ENCODE measurements around the gene DLG5.

DLG5 gene

DNA sequence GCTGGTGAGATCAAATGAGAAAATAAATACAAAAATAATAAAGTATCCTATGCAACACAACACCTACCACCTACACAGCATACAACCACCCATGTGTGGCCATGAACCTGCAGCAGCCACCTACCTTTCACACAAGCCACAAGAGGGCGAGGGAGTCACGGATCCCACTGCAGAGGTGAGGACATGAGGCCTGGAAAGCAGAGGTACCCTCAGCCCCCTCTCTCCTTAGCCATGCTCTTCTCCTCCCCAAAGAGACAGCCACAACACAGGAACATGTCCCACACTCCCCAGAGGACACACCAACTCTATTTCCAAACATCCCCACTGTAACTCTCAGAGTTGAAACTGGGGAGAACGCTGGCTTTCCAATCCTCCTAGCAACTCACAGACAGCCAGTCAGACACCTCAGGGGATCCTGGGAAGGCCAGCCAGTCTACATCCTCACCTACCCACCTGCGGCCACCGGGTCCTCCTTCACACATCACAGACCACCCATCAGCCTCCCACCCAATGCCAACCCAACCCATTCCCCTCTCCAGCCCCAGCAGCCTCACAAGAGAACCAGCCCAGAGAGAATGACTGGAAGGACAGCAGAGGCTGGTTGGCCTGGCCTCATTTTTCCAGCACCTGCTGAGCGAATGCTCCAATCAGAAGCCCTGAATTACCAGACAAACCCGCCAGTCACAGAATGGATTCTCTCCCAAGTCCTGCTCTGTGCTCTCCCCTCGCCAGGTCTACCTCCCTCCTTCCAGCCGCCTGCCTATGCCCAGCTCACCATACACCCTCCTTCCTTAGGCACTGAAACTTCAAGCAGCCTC, 18.4 kb downstream of the DLG5 start:
- TF ChIP-seq FOXP2 (optimal IDR thresholded peaks at IDR 0.05; ENCODE audit: borderline replicate concordance, extremely low read depth, extremely low read length, insufficient read depth) (no peak), TAF1 (IDR thresholded peaks at IDR 0.05; ENCODE audit: borderline replicate concordance, insufficient read depth, low read length) (no peak), SIN3A (IDR thresholded peaks at IDR 0.05; ENCODE audit: borderline replicate concordance, insufficient read depth, low read length) (no peak), POLR2AphosphoS5 (IDR thresholded peaks at IDR 0.05; ENCODE audit: low read depth, low read length) (no peak)

DNA sequence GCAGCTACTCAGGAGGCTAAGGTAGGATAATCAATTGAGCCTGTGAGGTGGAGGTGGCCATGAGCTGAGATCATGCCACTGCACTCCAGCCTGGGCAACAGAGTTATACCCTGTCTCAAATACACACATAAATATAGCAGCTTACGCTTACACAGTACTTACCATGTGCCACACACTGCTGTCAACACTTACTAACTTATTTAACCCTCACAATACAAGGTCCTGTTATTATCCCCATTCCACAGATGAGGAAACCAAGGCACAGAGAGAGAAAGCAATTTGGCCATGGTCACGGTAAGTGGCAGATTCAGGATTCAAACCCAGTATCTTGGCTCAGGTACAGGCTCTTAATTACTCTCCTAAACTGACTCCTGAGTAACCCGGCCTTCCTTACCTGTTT, 19.1 kb downstream of the DLG5 start:
- no peak for TF ChIP-seq POLR2AphosphoS5 (IDR thresholded peaks at IDR 0.05; ENCODE audit: low read depth, low read length)

GRCh38 chr10:77906951-77907421, 19.6 kb downstream of the DLG5 start:
- no peak for TF ChIP-seq TAF1 (IDR thresholded peaks at IDR 0.05; ENCODE audit: borderline replicate concordance, insufficient read depth, low read length)
- TF ChIP-seq REST (IDR thresholded peaks at IDR 0.05; ENCODE audit: insufficient read depth in 1 of 2, low read depth in 2 of 2, low read length in 2 of 2), result no peak
- no peak for TF ChIP-seq FOXP2 (optimal IDR thresholded peaks at IDR 0.05; ENCODE audit: borderline replicate concordance, extremely low read depth, extremely low read length, insufficient read depth)
- no peak for TF ChIP-seq SIN3A (IDR thresholded peaks at IDR 0.05; ENCODE audit: borderline replicate concordance, insufficient read depth, low read length)
- TF ChIP-seq POLR2AphosphoS5 (IDR thresholded peaks at IDR 0.05; ENCODE audit: low read depth, low read length), result no peak

DNA sequence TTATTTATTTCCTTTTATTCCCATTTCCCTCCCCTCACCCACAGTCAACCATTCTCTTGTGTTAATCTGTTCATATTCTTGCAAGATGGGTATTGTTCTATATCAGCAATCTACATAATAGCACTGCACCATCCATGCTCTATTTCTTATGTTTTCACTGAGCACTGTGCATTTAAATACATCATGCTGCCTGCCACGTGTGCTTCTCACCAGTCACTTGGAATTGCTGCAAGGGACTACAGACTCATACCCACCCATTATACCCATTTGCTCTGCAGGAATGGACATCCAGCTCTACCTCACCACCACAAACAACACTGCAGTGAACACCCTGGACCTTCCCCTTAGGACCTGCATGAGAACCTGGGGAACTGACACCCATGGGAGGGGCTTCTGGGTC, 20.8 kb downstream of the DLG5 start:
- TF ChIP-seq FOXP2 (optimal IDR thresholded peaks at IDR 0.05; ENCODE audit: borderline replicate concordance, extremely low read depth, extremely low read length, insufficient read depth) (no peak), TAF1 (IDR thresholded peaks at IDR 0.05; ENCODE audit: borderline replicate concordance, insufficient read depth, low read length) (no peak), SIN3A (IDR thresholded peaks at IDR 0.05; ENCODE audit: borderline replicate concordance, insufficient read depth, low read length) (no peak), POLR2AphosphoS5 (IDR thresholded peaks at IDR 0.05; ENCODE audit: low read depth, low read length) (no peak), REST (IDR thresholded peaks at IDR 0.05; ENCODE audit: insufficient read depth in 1 of 2, low read depth in 2 of 2, low read length in 2 of 2) (no peak)

DNA sequence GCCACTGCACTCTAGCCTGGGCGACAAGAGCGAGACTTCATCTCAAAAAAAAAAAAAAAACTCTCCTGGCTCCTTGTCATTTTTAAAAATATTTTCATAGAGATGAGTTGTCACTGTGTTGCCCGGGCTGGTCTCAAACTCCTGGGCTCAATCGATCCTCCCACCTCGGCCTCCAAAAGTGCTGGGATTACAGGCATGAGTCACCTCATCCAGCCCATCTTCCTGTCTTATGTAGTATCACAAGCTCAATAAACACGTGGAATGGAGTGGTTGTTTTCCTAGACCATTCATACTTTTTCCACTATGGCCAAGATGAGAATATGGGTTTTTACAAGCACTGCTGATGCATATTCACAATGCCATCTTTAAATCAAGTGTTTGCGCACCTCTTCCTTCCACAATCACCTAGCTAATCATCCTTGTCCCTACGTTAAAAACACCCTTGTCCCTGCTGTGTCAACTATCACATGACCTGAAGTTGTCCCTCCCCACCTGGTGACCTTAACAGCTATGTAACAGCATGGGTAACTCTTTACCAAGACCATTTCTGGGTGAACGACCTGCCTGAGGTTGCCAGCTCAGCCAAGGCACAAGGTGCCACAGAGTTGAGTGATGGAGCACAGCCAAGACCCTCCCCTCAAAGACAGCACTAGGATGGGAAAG, 21.3 kb downstream of the DLG5 start:
- TF ChIP-seq POLR2AphosphoS5 (IDR thresholded peaks at IDR 0.05; ENCODE audit: low read depth, low read length) (no peak), TAF1 (IDR thresholded peaks at IDR 0.05; ENCODE audit: borderline replicate concordance, insufficient read depth, low read length) (no peak), SIN3A (IDR thresholded peaks at IDR 0.05; ENCODE audit: borderline replicate concordance, insufficient read depth, low read length) (no peak), FOXP2 (optimal IDR thresholded peaks at IDR 0.05; ENCODE audit: borderline replicate concordance, extremely low read depth, extremely low read length, insufficient read depth) (no peak), REST (IDR thresholded peaks at IDR 0.05; ENCODE audit: insufficient read depth in 1 of 2, low read depth in 2 of 2, low read length in 2 of 2) (no peak)

Measured in PFSK-1 (cell line).